ENCODE results near the gene CHRDL1. TPM values are rescaled to one million over a fixed set of nuclear protein-coding genes. Genes with fewer than 3 reads are reported as not detected.

The CHRDL1 gene
- not detected for total RNA-seq
- total RNA-seq (2013), result not detected

- 3% methylated on average over 54 of the region's 60 CpGs for WGBS (ENCODE audit: insufficient coverage)
- H3K36me3 Mint-ChIP-seq, result no peaks in the 10 kb centered on the region
- no peaks in the 10 kb centered on the region for H3K9me3 Mint-ChIP-seq
- no peak for TF ChIP-seq CTCF (IDR thresholded peaks at IDR 0.05)
- ATAC-seq (peak in 1 of 3 donors; percentile 24), DNase-seq (no peak)
- intact Hi-C loops (cut with micrococcal nuclease), result no loop called here
- H3K4me3 ChIP-seq (ENCODE audit: low read length), result no peak within 1 kb of the TSS
- H3K4me1 ChIP-seq (ENCODE audit: control insufficient read depth, insufficient read depth, low read length), result peaks cover 4% of the 10 kb centered on the region
- H3K4me1 Mint-ChIP-seq, result no peaks in the 10 kb centered on the region
- H3K4me3 Mint-ChIP-seq, result no peak within 1 kb of the TSS
- H3K27ac Mint-ChIP-seq, result no peak within 1 kb of the TSS
- H3K27me3 Mint-ChIP-seq (ENCODE audit: low read depth in 2 of 2), result peaks cover 4 to 54% of the 10 kb centered on the region in 2 donors
- no peaks in the 10 kb centered on the region for H3K9me3 ChIP-seq (ENCODE audit: control insufficient read depth, insufficient read depth, low read length)
- no peaks in the 10 kb centered on the region for H3K36me3 ChIP-seq (ENCODE audit: control insufficient read depth, insufficient read depth, low read length)
- no peak within 1 kb of the TSS for H3K27ac ChIP-seq (ENCODE audit: low read length)
- H3K27me3 ChIP-seq (ENCODE audit: control insufficient read depth, insufficient read depth, low read length), result peaks cover 3% of the 10 kb centered on the region
These were observed at the start of gene CHRDL1 for GRCh38 chrX:110795645-110796406. TSS of gene CHRDL1 (minus strand) at chrX:110795817. CDS start at chrX:110792181, 3,636 bp downstream.

GRCh38 chrX:110836982-110837381 lies 41.4 kb upstream of the CHRDL1 start:
- ATAC-seq (no peak), DNase-seq (no peak)
- H3K27ac Mint-ChIP-seq, result no peak overlapping the region
- peaks cover under 1 to 5% of the 10 kb centered on the region in 2 donors for H3K27me3 Mint-ChIP-seq (ENCODE audit: low read depth in 2 of 2)
- no peak overlapping the region for H3K27ac ChIP-seq (ENCODE audit: low read length)
- no peaks in the 10 kb centered on the region for H3K36me3 ChIP-seq (ENCODE audit: control insufficient read depth, insufficient read depth, low read length)
- H3K4me1 ChIP-seq (ENCODE audit: control insufficient read depth, insufficient read depth, low read length), result no peaks in the 10 kb centered on the region
- no peaks in the 10 kb centered on the region for H3K27me3 ChIP-seq (ENCODE audit: control insufficient read depth, insufficient read depth, low read length)
- intact Hi-C loops (cut with micrococcal nuclease), result no loop called here
- H3K36me3 Mint-ChIP-seq, result no peaks in the 10 kb centered on the region
- WGBS (ENCODE audit: insufficient coverage), result 89% methylated on average over 1 of the region's 1 CpG
- no peak overlapping the region for H3K4me3 Mint-ChIP-seq
- H3K4me3 ChIP-seq (ENCODE audit: low read length), result no peak overlapping the region
- no peak for TF ChIP-seq CTCF (IDR thresholded peaks at IDR 0.05)
- no peaks in the 10 kb centered on the region for H3K9me3 ChIP-seq (ENCODE audit: control insufficient read depth, insufficient read depth, low read length)
- H3K9me3 Mint-ChIP-seq, result no peaks in the 10 kb centered on the region
- no peaks in the 10 kb centered on the region for H3K4me1 Mint-ChIP-seq

GRCh38 chrX:110836451-110836850 lies 40.8 kb upstream of the CHRDL1 start:
- Mint-ChIP-seq H3K9me3 (no peaks in the 10 kb centered on the region), H3K4me1 (no peaks in the 10 kb centered on the region), H3K27ac (no peak overlapping the region), H3K36me3 (no peaks in the 10 kb centered on the region), H3K4me3 (no peak overlapping the region), H3K27me3 (ENCODE audit: low read depth in 2 of 2) (no peaks in the 10 kb centered on the region)
- DNase-seq (no peak), ATAC-seq (no peak)
- Histone ChIP-seq H3K27ac (ENCODE audit: low read length) (no peak overlapping the region), H3K27me3 (ENCODE audit: control insufficient read depth, insufficient read depth, low read length) (no peaks in the 10 kb centered on the region), H3K4me1 (ENCODE audit: control insufficient read depth, insufficient read depth, low read length) (no peaks in the 10 kb centered on the region), H3K9me3 (ENCODE audit: control insufficient read depth, insufficient read depth, low read length) (no peaks in the 10 kb centered on the region), H3K36me3 (ENCODE audit: control insufficient read depth, insufficient read depth, low read length) (no peaks in the 10 kb centered on the region), H3K4me3 (ENCODE audit: low read length) (no peak overlapping the region)
- intact Hi-C loops (cut with micrococcal nuclease), result no loop called here
- TF ChIP-seq CTCF (IDR thresholded peaks at IDR 0.05), result no peak

GRCh38 chrX:110836001-110836400 lies 40.4 kb upstream of the CHRDL1 start:
- Mint-ChIP-seq H3K36me3 (no peaks in the 10 kb centered on the region), H3K27me3 (ENCODE audit: low read depth in 2 of 2) (no peaks in the 10 kb centered on the region), H3K9me3 (no peaks in the 10 kb centered on the region), H3K4me3 (no peak overlapping the region), H3K4me1 (no peaks in the 10 kb centered on the region), H3K27ac (no peak overlapping the region)
- TF ChIP-seq CTCF (IDR thresholded peaks at IDR 0.05), result no peak
- Histone ChIP-seq H3K4me1 (ENCODE audit: control insufficient read depth, insufficient read depth, low read length) (no peaks in the 10 kb centered on the region), H3K27ac (ENCODE audit: low read length) (no peak overlapping the region), H3K4me3 (ENCODE audit: low read length) (no peak overlapping the region), H3K27me3 (ENCODE audit: control insufficient read depth, insufficient read depth, low read length) (no peaks in the 10 kb centered on the region), H3K36me3 (ENCODE audit: control insufficient read depth, insufficient read depth, low read length) (no peaks in the 10 kb centered on the region), H3K9me3 (ENCODE audit: control insufficient read depth, insufficient read depth, low read length) (no peaks in the 10 kb centered on the region)
- intact Hi-C loops (cut with micrococcal nuclease), result no loop called here
- DNase-seq (no peak), ATAC-seq (no peak)
- WGBS (ENCODE audit: insufficient coverage), result no CpG with 5 or more reads among the region's 1 CpG

All from natural killer cell (primary cell).